ENCODE measurements around the gene TNFRSF9.
A peak's percentile ranks its signal among the peaks of the same experiment; 100 is the strongest.
"Not testable (repeated sequence)": the region's sequence is repeated elsewhere in the genome, so short reads cannot be mapped to it uniquely, and the experiment has no call there.

TNFRSF9 gene

GRCh38 chr1:7960165-7960564 lies 19.5 kb upstream of the TNFRSF9 start:
- no peak for DNase-seq

GRCh38 chr1:7956218-7957032 lies 15.8 kb upstream of the TNFRSF9 start:
- DNase-seq = no peak

GRCh38 chr1:7954683-7955082 lies 14.0 kb upstream of the TNFRSF9 start:
- DNase-seq = no peak

GRCh38 chr1:7953850-7954609 lies 13.4 kb upstream of the TNFRSF9 start:
- DNase-seq = peak; percentile 23

- not testable (repeated sequence) for DNase-seq
Observed at GRCh38 chr1:7952791-7953190, 12.2 kb upstream of the TNFRSF9 start.

GRCh38 chr1:7948960-7949359 lies 8.3 kb upstream of the TNFRSF9 start:
- DNase-seq = no peak

GRCh38 chr1:7943251-7943650 lies 2.6 kb upstream of the TNFRSF9 start:
- no peak for DNase-seq

- DNase-seq = no peak
Observed at GRCh38 chr1:7942214-7942921, 1.7 kb upstream of the TNFRSF9 start.

GRCh38 chr1:7941437-7941793 lies 776 bp upstream of the TNFRSF9 start:
- DNase-seq = no peak

- DNase-seq = no peak
Observed at GRCh38 chr1:7940034-7940433, 605 bp downstream of the TNFRSF9 start.

- DNase-seq = no peak
Observed at GRCh38 chr1:7938070-7938469, 2.6 kb downstream of the TNFRSF9 start.

GRCh38 chr1:7932524-7933138 lies 8.0 kb downstream of the TNFRSF9 start:
- DNase-seq = no peak

GRCh38 chr1:7931446-7931812 lies 9.2 kb downstream of the TNFRSF9 start:
- DNase-seq = no peak

- no peak for DNase-seq
Observed at GRCh38 chr1:7930645-7931445, 9.8 kb downstream of the TNFRSF9 start.

GRCh38 chr1:7929637-7930036 lies 11.0 kb downstream of the TNFRSF9 start:
- no peak for DNase-seq

- DNase-seq = no peak
Observed at GRCh38 chr1:7928247-7928646, 12.4 kb downstream of the TNFRSF9 start.

GRCh38 chr1:7927061-7927460 lies 13.6 kb downstream of the TNFRSF9 start:
- DNase-seq = not testable (repeated sequence)

- DNase-seq = no peak
Observed at GRCh38 chr1:7922301-7922700, 18.3 kb downstream of the TNFRSF9 start.

- no peak for DNase-seq
Observed at GRCh38 chr1:7921796-7922195, 18.8 kb downstream of the TNFRSF9 start.

GRCh38 chr1:7919880-7920279 lies 20.8 kb downstream of the TNFRSF9 start:
- no peak for DNase-seq

- not testable (repeated sequence) for DNase-seq
Observed at GRCh38 chr1:7917971-7918370, 22.7 kb downstream of the TNFRSF9 start.

- no peak for DNase-seq
Observed at GRCh38 chr1:7916501-7916830, 24.2 kb downstream of the TNFRSF9 start.
